Measurements from ENCODE around the gene PTPRM.

DNA sequence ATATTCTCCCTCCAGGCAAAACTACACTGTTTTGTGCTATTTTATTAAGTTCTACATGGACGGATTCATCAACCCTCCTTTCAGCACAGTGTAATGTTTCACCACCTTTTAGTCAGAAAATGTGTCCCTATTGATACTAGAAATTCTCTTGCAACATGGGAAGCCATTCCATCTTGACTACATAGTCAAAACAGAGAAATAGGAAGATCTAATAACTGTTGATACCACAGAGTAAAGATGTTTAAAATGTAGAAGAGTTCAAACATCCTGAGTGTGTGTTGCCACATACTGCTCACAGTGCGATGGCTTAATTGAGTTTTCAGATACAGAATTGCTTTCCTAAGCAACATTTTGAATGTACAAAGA is 549.9 kb downstream of the PTPRM start:
- TF ChIP-seq GATA2 (IDR thresholded peaks at IDR 0.05; ENCODE audit: insufficient read depth, insufficient read length, low read depth, low read length) (no peak), EZH2 (IDR thresholded peaks at IDR 0.05; ENCODE audit: borderline replicate concordance, low read depth, low read length, severe bottlenecking) (no peak), POLR2AphosphoS5 (IDR thresholded peaks at IDR 0.05; ENCODE audit: insufficient read depth, low read depth, low read length) (no peak)
- TF ChIP-seq, protein P1, sequence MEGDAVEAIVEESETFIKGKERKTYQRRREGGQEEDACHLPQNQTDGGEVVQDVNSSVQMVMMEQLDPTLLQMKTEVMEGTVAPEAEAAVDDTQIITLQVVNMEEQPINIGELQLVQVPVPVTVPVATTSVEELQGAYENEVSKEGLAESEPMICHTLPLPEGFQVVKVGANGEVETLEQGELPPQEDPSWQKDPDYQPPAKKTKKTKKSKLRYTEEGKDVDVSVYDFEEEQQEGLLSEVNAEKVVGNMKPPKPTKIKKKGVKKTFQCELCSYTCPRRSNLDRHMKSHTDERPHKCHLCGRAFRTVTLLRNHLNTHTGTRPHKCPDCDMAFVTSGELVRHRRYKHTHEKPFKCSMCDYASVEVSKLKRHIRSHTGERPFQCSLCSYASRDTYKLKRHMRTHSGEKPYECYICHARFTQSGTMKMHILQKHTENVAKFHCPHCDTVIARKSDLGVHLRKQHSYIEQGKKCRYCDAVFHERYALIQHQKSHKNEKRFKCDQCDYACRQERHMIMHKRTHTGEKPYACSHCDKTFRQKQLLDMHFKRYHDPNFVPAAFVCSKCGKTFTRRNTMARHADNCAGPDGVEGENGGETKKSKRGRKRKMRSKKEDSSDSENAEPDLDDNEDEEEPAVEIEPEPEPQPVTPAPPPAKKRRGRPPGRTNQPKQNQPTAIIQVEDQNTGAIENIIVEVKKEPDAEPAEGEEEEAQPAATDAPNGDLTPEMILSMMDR (IDR thresholded peaks at IDR 0.05; ENCODE audit: extremely low read depth in 1 of 2, insufficient read depth in 1 of 2, low read depth in 1 of 2, low read length in 2 of 2) = no peak
- TF ChIP-seq, protein P2, sequence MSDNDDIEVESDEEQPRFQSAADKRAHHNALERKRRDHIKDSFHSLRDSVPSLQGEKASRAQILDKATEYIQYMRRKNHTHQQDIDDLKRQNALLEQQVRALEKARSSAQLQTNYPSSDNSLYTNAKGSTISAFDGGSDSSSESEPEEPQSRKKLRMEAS (IDR thresholded peaks at IDR 0.05; ENCODE audit: insufficient read depth, insufficient read length) = no peak

Data from endothelial cell of umbilical vein (primary cell).